Measurements from ENCODE around the gene TBC1D17.

DNA sequence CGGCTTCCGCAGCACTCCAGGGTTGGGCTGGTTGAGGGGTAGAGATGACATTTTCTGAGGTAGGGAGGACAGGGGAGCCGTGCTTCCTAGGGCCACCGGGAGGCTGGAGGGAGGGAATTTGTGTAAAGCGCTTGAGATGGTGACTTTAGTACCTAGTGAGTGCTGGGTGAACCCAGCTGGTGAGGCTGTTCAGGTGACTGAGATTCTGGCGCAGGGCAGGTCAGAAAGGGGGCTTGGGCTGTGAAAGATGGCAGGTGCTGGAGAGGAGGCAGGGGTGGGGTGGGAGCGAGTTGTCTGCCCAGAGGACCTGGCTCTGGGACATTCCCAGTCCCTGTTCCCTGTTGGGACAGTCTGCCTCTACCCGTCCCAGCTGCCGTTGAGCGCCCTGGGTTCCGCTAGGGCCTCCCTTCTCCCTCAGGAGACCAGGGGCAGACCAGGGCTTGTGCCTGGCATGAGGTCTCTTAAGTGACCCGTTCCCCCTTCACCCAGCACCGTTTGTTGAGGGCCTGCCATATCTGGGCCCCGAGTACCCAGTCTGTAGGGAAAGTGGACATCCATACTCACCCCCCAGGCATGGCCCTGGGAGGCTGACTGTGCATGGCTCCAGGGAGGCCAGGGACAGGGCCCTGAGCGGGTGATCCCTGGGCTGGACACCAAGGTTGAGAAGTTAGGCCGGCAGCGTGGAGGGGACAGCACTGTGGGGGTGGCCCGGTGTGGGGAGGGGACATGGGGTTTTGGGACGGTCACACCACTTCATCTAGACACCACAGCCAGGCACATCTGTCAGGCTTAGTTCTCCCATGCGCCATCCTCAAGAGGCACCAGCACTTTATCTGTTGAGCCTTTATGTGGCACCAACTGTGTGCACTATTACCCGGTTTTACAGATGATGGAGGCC, 21.6 kb upstream of the TBC1D17 start:
- TF ChIP-seq, protein P1, sequence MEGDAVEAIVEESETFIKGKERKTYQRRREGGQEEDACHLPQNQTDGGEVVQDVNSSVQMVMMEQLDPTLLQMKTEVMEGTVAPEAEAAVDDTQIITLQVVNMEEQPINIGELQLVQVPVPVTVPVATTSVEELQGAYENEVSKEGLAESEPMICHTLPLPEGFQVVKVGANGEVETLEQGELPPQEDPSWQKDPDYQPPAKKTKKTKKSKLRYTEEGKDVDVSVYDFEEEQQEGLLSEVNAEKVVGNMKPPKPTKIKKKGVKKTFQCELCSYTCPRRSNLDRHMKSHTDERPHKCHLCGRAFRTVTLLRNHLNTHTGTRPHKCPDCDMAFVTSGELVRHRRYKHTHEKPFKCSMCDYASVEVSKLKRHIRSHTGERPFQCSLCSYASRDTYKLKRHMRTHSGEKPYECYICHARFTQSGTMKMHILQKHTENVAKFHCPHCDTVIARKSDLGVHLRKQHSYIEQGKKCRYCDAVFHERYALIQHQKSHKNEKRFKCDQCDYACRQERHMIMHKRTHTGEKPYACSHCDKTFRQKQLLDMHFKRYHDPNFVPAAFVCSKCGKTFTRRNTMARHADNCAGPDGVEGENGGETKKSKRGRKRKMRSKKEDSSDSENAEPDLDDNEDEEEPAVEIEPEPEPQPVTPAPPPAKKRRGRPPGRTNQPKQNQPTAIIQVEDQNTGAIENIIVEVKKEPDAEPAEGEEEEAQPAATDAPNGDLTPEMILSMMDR (optimal IDR thresholded peaks at IDR 0.05 in 1 of 3, IDR thresholded peaks at IDR 0.05 in 1 of 3, conservative IDR thresholded peaks at IDR 0.05 in 1 of 3; ENCODE audit: extremely low read depth in 1 of 3, insufficient read depth in 2 of 3, low read length in 3 of 3): no peak
- TF ChIP-seq EZH2 (IDR thresholded peaks at IDR 0.05; ENCODE audit: low read length): no peak
